CD4-positive, alpha-beta T cell (primary cell): Measurements from ENCODE around the gene ELOVL3. TPM values are rescaled to one million over a fixed set of nuclear protein-coding genes. Genes with fewer than 3 reads are reported as not detected.

ENCODE experiments used
- ATAC-seq: fragments of 200-7000 bp; cut with Tn5 transposase; one replicate; pipeline ENCODE4 v1.10.0; 2022; ENCODE audit warnings: mild to moderate bottlenecking; ENCODE audit not compliant: poor library complexity
- CTCF ChIA-PET: fragments of 350-600 bp; sonication (Branson Sonifier 250); formaldehyde crosslinking; loops from one replicate; lab custom pipeline; 2021; ENCODE audit warnings: antibody characterized with exemption, inconsistent platforms; lab: Charles Lee
- POLR2A ChIA-PET: fragments of 350-600 bp; sonication (Branson Sonifier 250); formaldehyde crosslinking; loops from one replicate; lab custom pipeline; 2021; ENCODE audit warnings: antibody characterized with exemption, inconsistent platforms; lab: Charles Lee
- DNase-seq, 14 experiments: peaks; one replicate each; pipeline ENCODE4 v3.0.0-alpha.2; 2013 to 2020; ENCODE audit warnings: mixed read lengths in 2 of 14
- H3K27ac ChIP-seq, 2 donors: one replicate each; pipeline versions ENCODE4 v1.5.1 to v1.7.0; 2013; ENCODE audit warnings: low read length in 2 of 2, low read depth in 1 of 2, mild to moderate bottlenecking in 1 of 2
- H3K27me3 ChIP-seq, 2 experiments: 1 replicate in 1 of 2; 2 replicates in 1 of 2; pipeline versions ENCODE4 v1.6.1 to v1.7.0; 2013; ENCODE audit warnings: low read length in 2 of 2, control low read depth in 1 of 2, mild to moderate bottlenecking in 1 of 2, moderate library complexity in 1 of 2; ENCODE audit not compliant: insufficient read depth in 2 of 2, control insufficient read depth in 1 of 2
- H3K36me3 ChIP-seq: one replicate; pipeline ENCODE4 v1.6.1; 2013; ENCODE audit warnings: low read length, control low read depth; ENCODE audit not compliant: insufficient read depth
- H3K4me1 ChIP-seq: one replicate; pipeline ENCODE4 v1.6.1; 2013; ENCODE audit warnings: low read length, control low read depth; ENCODE audit not compliant: insufficient read depth
- H3K4me3 ChIP-seq: one replicate; pipeline ENCODE4 v1.5.1; 2013; ENCODE audit warnings: mild to moderate bottlenecking, low read length, moderate library complexity
- H3K9me3 ChIP-seq, 2 experiments: 1 replicate in 1 of 2; 2 replicates in 1 of 2; pipeline versions ENCODE4 v1.6.1 to v1.7.0; 2013; ENCODE audit warnings: low read length in 2 of 2, mild to moderate bottlenecking in 2 of 2, control low read depth in 1 of 2, moderate library complexity in 1 of 2; ENCODE audit not compliant: control insufficient read depth in 1 of 2, insufficient read depth in 1 of 2
- H3K27ac Mint-ChIP-seq: one replicate; pipeline ENCODE4 v1.8.0; 2020; ENCODE audit warnings: mixed read lengths
- H3K27me3 Mint-ChIP-seq: one replicate; pipeline ENCODE4 v1.8.0; 2021; ENCODE audit warnings: mixed read lengths
- H3K36me3 Mint-ChIP-seq: one replicate; pipeline ENCODE4 v1.8.0; 2021; ENCODE audit warnings: low read depth, mixed read lengths
- H3K4me1 Mint-ChIP-seq: one replicate; pipeline ENCODE4 v1.8.0; 2021; ENCODE audit warnings: low read depth, mixed read lengths
- H3K4me3 Mint-ChIP-seq: one replicate; pipeline ENCODE4 v1.8.0; 2020; ENCODE audit warnings: mild to moderate bottlenecking, mixed read lengths
- H3K9me3 Mint-ChIP-seq: one replicate; pipeline ENCODE4 v1.8.0; 2020; ENCODE audit warnings: mixed read lengths
- CTCF ChIP-seq: fragments of 200-600 bp; IDR thresholded peaks from one replicate; pipeline ENCODE4 v1.8.0; 2022; ENCODE audit warnings: antibody characterized with exemption, mild to moderate bottlenecking
- intact Hi-C, 2 experiments: fragments of 100-400 bp; cut with DNase I in 1 of 2; cut with micrococcal nuclease in 1 of 2; formaldehyde crosslinking; loops; one replicate each; pipeline versions ENCODE4 v1.15.1 to v1.9.0; 2023 to 2025; cut with DNase I, micrococcal nuclease
- total RNA-seq, 174 experiments: library from RNA in 2 of 174; stranded (reverse) in 2 of 174; gene quantifications; one replicate each; pipeline ENCODE4 v1.2.3 and lab custom pipeline; 2021 to 2026

ELOVL3 gene
- total RNA-seq, 2 experiments from 2014 or later: not detected

- H3K36me3 ChIP-seq: peaks cover 22% of the 10 kb centered on the region
- no peaks in the 10 kb centered on the region for H3K9me3 Mint-ChIP-seq
- peaks cover 28% of the 10 kb centered on the region for H3K4me1 Mint-ChIP-seq
- CTCF ChIA-PET: interaction anchor here (1.3 to 1.5 kb wide), 2 partner anchors 85 to 97 kb away, joined by 3 read pairs; no protein-coding TSS in a partner anchor
- H3K27me3 ChIP-seq: no peaks in the 10 kb centered on the region
- H3K4me3 Mint-ChIP-seq: no peak overlapping the region
- no peak overlapping the region for H3K27ac Mint-ChIP-seq
- peaks cover 35% of the 10 kb centered on the region for H3K36me3 Mint-ChIP-seq
- POLR2A ChIA-PET: interaction anchor here (0.8 kb wide), 1 partner anchor 24 kb away, joined by 3 read pairs; no protein-coding TSS in a partner anchor
- no peaks in the 10 kb centered on the region for H3K9me3 ChIP-seq
- DNase-seq: no peak
- no peak overlapping the region for H3K27ac ChIP-seq
- H3K4me3 ChIP-seq: no peak overlapping the region
- no peak for TF ChIP-seq CTCF
- peaks cover 8% of the 10 kb centered on the region for H3K4me1 ChIP-seq
- ATAC-seq: no peak
- intact Hi-C loops: no loop called here
- H3K27me3 Mint-ChIP-seq: no peaks in the 10 kb centered on the region
Observed at GRCh38 chr10:102254426-102254825, 28.3 kb downstream of the ELOVL3 start.

GRCh38 chr10:102255404-102255803 lies 29.3 kb downstream of the ELOVL3 start:
- peaks cover 43% of the 10 kb centered on the region for H3K36me3 Mint-ChIP-seq
- TF ChIP-seq CTCF: no peak
- H3K27me3 Mint-ChIP-seq: no peaks in the 10 kb centered on the region
- peaks cover 34% of the 10 kb centered on the region for H3K4me1 Mint-ChIP-seq
- no peak for ATAC-seq
- intact Hi-C loops: no loop called here
- Histone ChIP-seq H3K4me1 (peaks cover 4% of the 10 kb centered on the region), H3K4me3 (no peak overlapping the region), H3K36me3 (peaks cover 25% of the 10 kb centered on the region), H3K9me3 (no peaks in the 10 kb centered on the region), H3K27ac (no peak overlapping the region), H3K27me3 (no peaks in the 10 kb centered on the region)
- no peaks in the 10 kb centered on the region for H3K9me3 Mint-ChIP-seq
- ChIA-PET CTCF (interaction anchor here (1.0 to 1.5 kb wide), 2 partner anchors 26 to 96 kb away, joined by 3 to 4 read pairs; no protein-coding TSS in a partner anchor), POLR2A (no interaction called here)
- no peak overlapping the region for H3K27ac Mint-ChIP-seq
- no peak for DNase-seq
- no peak overlapping the region for H3K4me3 Mint-ChIP-seq

- H3K27ac ChIP-seq: no peak overlapping the region
- Mint-ChIP-seq H3K4me1 (peaks cover 49% of the 10 kb centered on the region), H3K9me3 (no peaks in the 10 kb centered on the region), H3K27me3 (no peaks in the 10 kb centered on the region), H3K36me3 (peaks cover 78% of the 10 kb centered on the region), H3K4me3 (no peak overlapping the region), H3K27ac (no peak overlapping the region)
- DNase-seq: no peak
- H3K9me3 ChIP-seq: no peaks in the 10 kb centered on the region
- H3K36me3 ChIP-seq: peaks cover 69% of the 10 kb centered on the region
- ChIA-PET CTCF (no interaction called here), POLR2A (no interaction called here)
- peaks cover 8% of the 10 kb centered on the region for H3K4me1 ChIP-seq
- no peak for ATAC-seq
- TF ChIP-seq CTCF: no peak
- H3K4me3 ChIP-seq: no peak overlapping the region
- no peaks in the 10 kb centered on the region for H3K27me3 ChIP-seq
- intact Hi-C loops: no loop called here
Observed at GRCh38 chr10:102261196-102261595, 35.1 kb downstream of the ELOVL3 start.
